Activated naive CD8-positive, alpha-beta T cell (primary cell): ENCODE data around the gene SNED1.

Experiments
- H3K27ac Mint-ChIP-seq: one replicate; pipeline ENCODE4 v1.8.0; 2021; ENCODE audit warnings: mixed read lengths
- H3K27me3 Mint-ChIP-seq: one replicate; pipeline ENCODE4 v1.8.0; 2021; ENCODE audit warnings: mixed read lengths
- H3K36me3 Mint-ChIP-seq: one replicate; pipeline ENCODE4 v1.8.0; 2021; ENCODE audit warnings: mixed read lengths
- H3K4me1 Mint-ChIP-seq: one replicate; pipeline ENCODE4 v1.8.0; 2021; ENCODE audit warnings: low read depth, mixed read lengths
- H3K4me3 Mint-ChIP-seq: one replicate; pipeline ENCODE4 v1.8.0; 2021; ENCODE audit warnings: mild to moderate bottlenecking, mixed read lengths
- H3K9me3 Mint-ChIP-seq: one replicate; pipeline ENCODE4 v1.8.0; 2021; ENCODE audit warnings: low read depth, mixed read lengths

The SNED1 gene

GRCh38 chr2:241116606-241117560 lies 118.5 kb downstream of the SNED1 start:
- no peaks in the 10 kb centered on the region for H3K27me3 Mint-ChIP-seq
- no peak overlapping the region for H3K4me3 Mint-ChIP-seq
- no peaks in the 10 kb centered on the region for H3K9me3 Mint-ChIP-seq
- H3K4me1 Mint-ChIP-seq: peaks cover 23% of the 10 kb centered on the region
- peaks cover 30% of the 10 kb centered on the region for H3K36me3 Mint-ChIP-seq
- no peak overlapping the region for H3K27ac Mint-ChIP-seq

DNA sequence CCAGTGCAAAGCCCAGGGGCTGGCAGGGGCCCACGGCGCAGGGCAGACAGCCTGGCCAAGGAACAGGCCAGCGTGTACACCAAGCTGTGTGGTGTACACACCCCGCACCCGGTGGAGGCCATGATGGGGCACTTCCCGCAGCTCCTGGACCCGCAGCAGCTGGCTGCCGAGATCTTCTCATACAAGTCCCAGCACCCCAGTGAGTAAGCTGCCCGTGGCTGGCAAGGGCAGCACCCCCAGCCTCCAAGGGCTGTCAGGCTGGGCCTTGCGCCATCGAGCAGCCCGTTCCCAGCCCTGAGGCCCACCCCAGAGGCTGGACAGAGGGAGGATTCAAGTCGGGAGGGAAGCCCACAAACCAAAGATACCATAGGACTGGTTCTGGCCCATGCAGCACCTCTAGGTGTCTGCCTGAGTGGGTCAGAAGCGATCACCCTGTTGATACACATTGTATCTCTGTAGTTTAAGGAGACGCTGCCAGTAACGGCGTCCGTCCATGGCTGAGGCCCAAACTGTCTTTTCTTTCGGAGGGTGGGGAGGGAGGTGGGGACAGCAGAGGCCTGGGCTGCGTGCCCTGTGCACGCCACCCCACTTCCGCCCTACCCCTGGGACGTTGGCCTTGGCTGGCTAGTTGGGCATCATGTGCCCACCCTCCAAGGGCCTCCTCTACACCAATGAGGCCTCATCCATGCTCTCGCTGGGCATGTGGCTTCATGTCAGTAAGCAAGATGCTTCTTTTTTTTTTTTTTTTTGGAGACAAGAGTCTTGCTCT lies 120.5 kb downstream of the SNED1 start:
- peaks cover 28% of the 10 kb centered on the region for H3K36me3 Mint-ChIP-seq
- no peak overlapping the region for H3K4me3 Mint-ChIP-seq
- H3K9me3 Mint-ChIP-seq: no peaks in the 10 kb centered on the region
- no peaks in the 10 kb centered on the region for H3K27me3 Mint-ChIP-seq
- H3K27ac Mint-ChIP-seq: no peak overlapping the region
- H3K4me1 Mint-ChIP-seq: peaks cover 11% of the 10 kb centered on the region

GRCh38 chr2:241120440-241120839 lies 122.0 kb downstream of the SNED1 start:
- Mint-ChIP-seq H3K4me1 (peaks cover 10% of the 10 kb centered on the region), H3K27me3 (no peaks in the 10 kb centered on the region), H3K36me3 (peaks cover 18% of the 10 kb centered on the region), H3K27ac (no peak overlapping the region), H3K9me3 (no peaks in the 10 kb centered on the region), H3K4me3 (no peak overlapping the region)

- H3K4me3 Mint-ChIP-seq: no peak overlapping the region
- peak overlapping the region; percentile 30 for H3K27ac Mint-ChIP-seq
These were observed 122.6 kb downstream of the SNED1 start for GRCh38 chr2:241121008-241121407.

DNA sequence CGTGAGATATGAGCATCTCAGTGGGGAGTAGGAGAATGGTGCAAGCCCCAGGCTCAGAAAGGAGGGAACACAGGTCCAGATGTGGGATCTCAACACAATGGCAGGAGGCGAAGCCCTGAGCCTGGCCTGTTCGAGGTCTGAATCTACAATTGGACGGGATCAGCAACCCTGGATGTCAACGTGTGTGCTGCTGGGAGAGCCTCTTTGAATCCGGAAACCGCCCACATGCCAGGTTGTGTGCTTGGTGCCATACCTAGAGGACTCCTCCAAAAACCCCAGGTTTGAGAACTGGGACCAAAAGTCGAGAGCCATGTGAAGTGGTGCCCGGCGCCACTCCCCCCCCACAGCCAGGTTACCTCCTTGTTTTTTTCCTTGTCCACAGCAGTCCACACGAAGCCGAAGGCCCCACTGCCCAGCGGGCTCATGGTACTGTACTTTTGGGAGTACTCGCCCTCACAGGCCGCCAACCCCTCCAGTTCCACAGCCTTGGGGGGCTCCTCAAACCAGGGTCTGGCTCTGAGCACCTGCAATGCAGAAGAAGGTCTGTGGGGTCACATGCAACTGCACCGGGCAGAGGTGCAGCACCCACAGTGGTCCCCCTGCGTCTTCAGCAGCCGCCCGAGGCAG lies 124.1 kb downstream of the SNED1 start:
- Mint-ChIP-seq H3K4me1 (peaks cover 15% of the 10 kb centered on the region), H3K36me3 (peaks cover 13% of the 10 kb centered on the region), H3K4me3 (no peak overlapping the region), H3K27me3 (no peaks in the 10 kb centered on the region), H3K9me3 (no peaks in the 10 kb centered on the region), H3K27ac (no peak overlapping the region)

More at GRCh38 chr2:241121008-241121407, 122.6 kb downstream of the SNED1 start:
- Mint-ChIP-seq H3K27me3 (no peaks in the 10 kb centered on the region), H3K36me3 (peaks cover 17% of the 10 kb centered on the region), H3K4me1 (peaks cover 12% of the 10 kb centered on the region), H3K9me3 (no peaks in the 10 kb centered on the region)

- H3K4me3 Mint-ChIP-seq: no peak overlapping the region
- no peaks in the 10 kb centered on the region for H3K9me3 Mint-ChIP-seq
These were observed 125.6 kb downstream of the SNED1 start for GRCh38 chr2:241123816-241124536.

DNA sequence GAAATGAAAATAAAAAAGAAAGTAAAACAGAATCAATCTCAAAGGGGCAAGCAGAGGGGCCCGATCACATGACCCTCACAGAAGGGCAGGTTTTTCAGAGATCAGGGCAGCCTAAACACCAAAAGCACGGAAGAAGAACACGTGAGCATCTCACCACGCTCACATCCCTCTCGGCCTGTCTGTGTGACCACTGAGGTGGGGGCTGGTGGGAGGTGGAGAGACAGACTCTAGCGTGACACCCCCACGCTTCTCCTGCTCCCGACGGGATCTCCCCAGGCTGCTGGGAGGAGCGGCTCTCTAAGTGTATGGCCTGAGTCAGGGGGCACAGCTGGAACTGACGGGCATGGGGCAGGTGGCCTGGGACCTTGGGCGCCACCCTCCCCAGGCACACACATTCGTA lies 127.2 kb downstream of the SNED1 start:
- H3K4me3 Mint-ChIP-seq: no peak overlapping the region
- H3K36me3 Mint-ChIP-seq: peaks cover 9% of the 10 kb centered on the region
- no peaks in the 10 kb centered on the region for H3K9me3 Mint-ChIP-seq
- peaks cover 18% of the 10 kb centered on the region for H3K4me1 Mint-ChIP-seq
- H3K27me3 Mint-ChIP-seq: no peaks in the 10 kb centered on the region
- H3K27ac Mint-ChIP-seq: peak overlapping the region; percentile 34

More at GRCh38 chr2:241123816-241124536, 125.6 kb downstream of the SNED1 start:
- H3K36me3 Mint-ChIP-seq: peaks cover 11% of the 10 kb centered on the region
- peaks cover 22% of the 10 kb centered on the region for H3K4me1 Mint-ChIP-seq
- peak overlapping the region; percentile 58 for H3K27ac Mint-ChIP-seq
- no peaks in the 10 kb centered on the region for H3K27me3 Mint-ChIP-seq

- H3K36me3 Mint-ChIP-seq: peaks cover 6% of the 10 kb centered on the region
- no peaks in the 10 kb centered on the region for H3K27me3 Mint-ChIP-seq
- no peak overlapping the region for H3K4me3 Mint-ChIP-seq
- H3K4me1 Mint-ChIP-seq: peaks cover 18% of the 10 kb centered on the region
- H3K27ac Mint-ChIP-seq: no peak overlapping the region
- no peaks in the 10 kb centered on the region for H3K9me3 Mint-ChIP-seq
These were observed 127.8 kb downstream of the SNED1 start for GRCh38 chr2:241126201-241126611.

DNA sequence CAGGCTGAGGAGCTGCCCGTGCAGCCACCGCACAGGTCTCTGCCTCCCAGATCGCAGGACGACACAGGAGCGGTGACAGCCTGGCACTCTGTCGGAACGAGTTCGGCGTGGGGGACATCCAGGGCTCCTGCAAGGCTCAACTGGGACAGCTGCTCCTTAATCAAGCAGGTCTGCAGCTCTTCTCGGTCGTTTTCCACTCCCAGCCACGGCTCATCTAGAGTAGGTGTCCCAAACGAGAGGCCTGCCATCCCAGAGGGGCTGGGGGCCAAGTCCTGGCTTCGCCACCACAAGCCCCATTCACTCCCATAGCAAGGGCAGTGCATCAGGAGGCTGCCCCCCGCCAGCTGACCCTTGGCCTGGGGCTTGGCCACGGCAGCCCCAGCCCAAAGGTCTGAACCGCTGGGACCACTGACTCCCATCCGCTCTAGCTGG lies 128.4 kb downstream of the SNED1 start:
- Mint-ChIP-seq H3K27me3 (no peaks in the 10 kb centered on the region), H3K9me3 (no peaks in the 10 kb centered on the region), H3K36me3 (peaks cover 6% of the 10 kb centered on the region), H3K27ac (no peak overlapping the region), H3K4me3 (no peak overlapping the region), H3K4me1 (peaks cover 18% of the 10 kb centered on the region)

- Mint-ChIP-seq H3K9me3 (no peaks in the 10 kb centered on the region), H3K4me1 (peaks cover 19% of the 10 kb centered on the region), H3K36me3 (peaks cover 11% of the 10 kb centered on the region), H3K27ac (peak overlapping the region; percentile 91), H3K4me3 (peak overlapping the region; percentile 57), H3K27me3 (no peaks in the 10 kb centered on the region)
These were observed 129.8 kb downstream of the SNED1 start for GRCh38 chr2:241128266-241128665.

- peaks cover 11% of the 10 kb centered on the region for H3K36me3 Mint-ChIP-seq
- peak overlapping the region; percentile 34 for H3K27ac Mint-ChIP-seq
- H3K4me3 Mint-ChIP-seq: no peak overlapping the region
- peaks cover 16% of the 10 kb centered on the region for H3K4me1 Mint-ChIP-seq
- no peaks in the 10 kb centered on the region for H3K27me3 Mint-ChIP-seq
- no peaks in the 10 kb centered on the region for H3K9me3 Mint-ChIP-seq
These were observed 130.9 kb downstream of the SNED1 start for GRCh38 chr2:241129086-241129871.

DNA sequence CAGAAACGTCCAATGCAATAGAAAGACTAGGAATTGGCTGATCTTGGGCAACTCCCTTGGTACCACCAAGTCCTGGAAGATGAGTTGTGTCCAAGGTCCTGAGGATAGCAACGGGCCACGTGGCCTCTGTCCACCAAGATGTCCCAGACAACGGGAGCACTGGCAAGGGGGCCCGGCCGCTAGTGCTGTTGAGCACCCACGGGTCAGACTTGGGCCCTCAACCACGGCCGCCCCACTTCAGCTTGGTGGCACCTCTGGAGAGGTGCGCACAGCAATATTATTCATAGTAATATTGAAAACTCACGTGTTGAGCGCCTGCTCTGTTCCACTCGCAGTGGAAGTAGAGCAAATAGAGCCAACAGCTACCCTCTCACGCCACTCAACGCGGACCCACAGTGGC lies 131.9 kb downstream of the SNED1 start:
- Mint-ChIP-seq H3K27me3 (no peaks in the 10 kb centered on the region), H3K36me3 (peaks cover 11% of the 10 kb centered on the region), H3K4me1 (peaks cover 15% of the 10 kb centered on the region), H3K9me3 (no peaks in the 10 kb centered on the region), H3K27ac (no peak overlapping the region), H3K4me3 (no peak overlapping the region)

GRCh38 chr2:241131531-241131930 lies 133.1 kb downstream of the SNED1 start:
- no peaks in the 10 kb centered on the region for H3K27me3 Mint-ChIP-seq
- H3K27ac Mint-ChIP-seq: no peak overlapping the region
- H3K36me3 Mint-ChIP-seq: peaks cover 11% of the 10 kb centered on the region
- H3K9me3 Mint-ChIP-seq: no peaks in the 10 kb centered on the region
- H3K4me1 Mint-ChIP-seq: peaks cover 13% of the 10 kb centered on the region
- no peak overlapping the region for H3K4me3 Mint-ChIP-seq
